GM21717 (cell line): ENCODE data around the gene PPT1.

Experiments used
- ATAC-seq: cut with Tn5 transposase; IDR thresholded peaks from one replicate; pipeline ENCODE4 v1.9.1; 2021; ENCODE audit warnings: mild to moderate bottlenecking, moderate library complexity; ENCODE audit not compliant: unreplicated experiment

The PPT1 gene

GRCh38 chr1:40032240-40032891, 64.7 kb downstream of the PPT1 start:
- ATAC-seq: no peak

GRCh38 chr1:40030528-40031135, 66.4 kb downstream of the PPT1 start:
- ATAC-seq: no peak

- no peak for ATAC-seq
Observed at GRCh38 chr1:40029608-40030007, 67.4 kb downstream of the PPT1 start.

- no peak for ATAC-seq
Observed at GRCh38 chr1:40027647-40028046, 69.4 kb downstream of the PPT1 start.

- no peak for ATAC-seq
Observed at GRCh38 chr1:40024671-40025070, 72.4 kb downstream of the PPT1 start.

- ATAC-seq: no peak
Observed at GRCh38 chr1:40023379-40023944, 73.6 kb downstream of the PPT1 start.
